Ovary (tissue), 9 donors: ENCODE measurements around the gene USP20. TPM values are rescaled to one million over a fixed set of nuclear protein-coding genes. Genes with fewer than 3 reads are reported as not detected.

Experiments
- DNase-seq, 5 donors: peaks; one replicate each; pipeline ENCODE4 v3.0.0-alpha.2; 2019 to 2020
- H3K27ac ChIP-seq, 2 donors: fragments of 200-600 bp; one replicate each; pipeline versions ENCODE4 v1.5.1 to v1.8.0; 2019 to 2022
- H3K27me3 ChIP-seq: fragments of 200-600 bp; one replicate; pipeline ENCODE4 v1.8.0; 2022
- H3K36me3 ChIP-seq: fragments of 200-600 bp; sonication (generic); one replicate; pipeline ENCODE4 v1.5.1; 2019
- H3K4me1 ChIP-seq: one replicate; pipeline ENCODE4 v1.8.1; 2013; ENCODE audit warnings: mild to moderate bottlenecking, moderate library complexity; ENCODE audit not compliant: insufficient read depth
- H3K4me3 ChIP-seq: fragments of 200-600 bp; sonication (generic); one replicate; pipeline ENCODE4 v1.5.1; 2017
- H3K9me3 ChIP-seq, 2 donors: fragments of 200-600 bp in 1 of 2; sonication (generic) in 1 of 2; one replicate each; pipeline versions ENCODE4 v1.5.1 to v1.8.1; 2013 to 2019; ENCODE audit warnings: mild to moderate bottlenecking in 1 of 2, moderate library complexity in 1 of 2
- CTCF ChIP-seq, 3 donors: fragments of 450-650 bp in 2 of 3; fragments of 200-600 bp in 1 of 3; IDR thresholded peaks; one replicate each; pipeline versions ENCODE4 v1.5.1 to v1.8.0; 2016 to 2022; ENCODE audit warnings: antibody characterized with exemption in 3 of 3, mild to moderate bottlenecking in 1 of 3
- EP300 ChIP-seq: sonication (generic); formaldehyde crosslinking; IDR thresholded peaks from one replicate; pipeline ENCODE4 v1.6.1; 2017; ENCODE audit warnings: antibody characterized with exemption
- POLR2A ChIP-seq: fragments of 450-650 bp; IDR thresholded peaks from one replicate; pipeline ENCODE4 v1.6.1; 2017; ENCODE audit warnings: antibody characterized with exemption, mild to moderate bottlenecking, moderate library complexity
- WGBS, 3 donors: extraction: QIAGEN DNeasy Blood & Tissue Kit in 1 of 3; methylation state at CpG; one replicate each; pipeline versions ENCODE4 v1.1.5 to v1.1.7; 2013 to 2017; 5-methylcytosine and 5-hydroxymethylcytosine counted together
- intact Hi-C, 4 donors: fragments of 100-400 bp; cut with DNase I; formaldehyde crosslinking; loops; one replicate each; pipeline versions ENCODE4 v1.11.0 to v1.15.1; 2022 to 2023
- polyA plus RNA-seq, 2 donors: library from polyadenylated mRNA; stranded (reverse); fragments of 200-250 nt in 1 of 2; fragments of 350-450 nt in 1 of 2; fragmentation: Illumina TruSeq in 1 of 2; extraction: RNeasy Lipid Tissue Mini Kit (QIAGEN cat#74804) in 1 of 2; gene quantifications; one replicate each; pipeline ENCODE4 v1.2.3, GENCODE V29; 2013 to 2014
- total RNA-seq, 7 donors: library from RNA; depleted of rRNA in 2 of 7; stranded (reverse); fragments of >200 nt in 2 of 7; fragmentation: NEBNext Ultra II Directional in 3 of 7; extraction: Animal tissue kit (Norgen Biotek cat#: 25700) in 3 of 7; gene quantifications; one replicate each; pipeline versions ENCODE4 v1.1.0 to v1.2.4, GENCODE V29; 2016 to 2023
- donor health status: DM: no; HTN: no; CAD: no; lungs with moderate emphysema.
- donor health status: DM: no; HTN: no; CAD: no.
- donor health status: Bipolar disorder and iron deficiency.
- donor health status: DM: yes; HTN: yes; CAD: no.
- donor health status: DM: no; HTN: no; CAD: no.
- donor health status: DM: yes; HTN: yes; CAD: no.

Gene USP20
- total and polyA plus RNA-seq, 9 donors: 6.8 to 39.8 (median 30.7) TPM

DNA sequence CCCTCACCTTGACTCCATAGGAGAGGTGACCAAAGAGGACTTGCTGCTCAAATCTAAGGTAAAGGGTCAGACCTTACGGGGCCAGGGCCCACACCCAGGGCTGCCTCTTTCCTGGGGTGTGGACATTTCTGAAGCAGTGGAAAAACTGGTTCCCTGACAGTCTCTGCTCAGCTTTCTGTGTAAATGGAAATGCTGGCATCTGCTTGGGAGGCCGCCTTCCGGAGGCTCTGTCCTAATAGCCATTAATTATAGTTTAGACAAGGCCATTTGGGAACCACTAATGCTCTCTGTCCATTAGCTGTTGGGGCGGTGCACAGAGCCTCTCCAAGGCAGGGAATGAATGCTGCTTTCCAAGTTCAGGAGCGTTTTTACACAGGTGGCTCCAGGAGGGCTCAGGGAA is 17.3 kb downstream of the USP20 start:
- Histone ChIP-seq H3K27me3 (no peaks in the 10 kb centered on the region), H3K4me3 (no peak overlapping the region), H3K4me1 (no peaks in the 10 kb centered on the region), H3K9me3 (no peaks in the 10 kb centered on the region), H3K36me3 (no peaks in the 10 kb centered on the region), H3K27ac (no peak overlapping the region)
- DNase-seq: no peak
- intact Hi-C loops: no loop called here
- no peak for TF ChIP-seq POLR2A
- TF ChIP-seq CTCF (IDR thresholded peaks at IDR 0.05): no peak
- TF ChIP-seq EP300: no peak
- WGBS, 3 donors: 69 to 85% (median 76%) methylated on average over 5 of the region's 5 CpGs

- intact Hi-C loops: no loop called here
- no peaks in the 10 kb centered on the region for H3K27me3 ChIP-seq
- no peak for DNase-seq
- H3K9me3 ChIP-seq: no peaks in the 10 kb centered on the region
- H3K27ac ChIP-seq: no peak overlapping the region
- 53 to 66% (median 58%) methylated on average over 3 of the region's 3 CpGs for WGBS, 3 donors
- no peaks in the 10 kb centered on the region for H3K36me3 ChIP-seq
- no peaks in the 10 kb centered on the region for H3K4me1 ChIP-seq
- no peak for TF ChIP-seq EP300
- no peak for TF ChIP-seq POLR2A
- no peak for TF ChIP-seq CTCF (IDR thresholded peaks at IDR 0.05)
- no peak overlapping the region for H3K4me3 ChIP-seq
Measured at GRCh38 chr9:129853614-129854013, 18.4 kb downstream of the USP20 start.

DNA sequence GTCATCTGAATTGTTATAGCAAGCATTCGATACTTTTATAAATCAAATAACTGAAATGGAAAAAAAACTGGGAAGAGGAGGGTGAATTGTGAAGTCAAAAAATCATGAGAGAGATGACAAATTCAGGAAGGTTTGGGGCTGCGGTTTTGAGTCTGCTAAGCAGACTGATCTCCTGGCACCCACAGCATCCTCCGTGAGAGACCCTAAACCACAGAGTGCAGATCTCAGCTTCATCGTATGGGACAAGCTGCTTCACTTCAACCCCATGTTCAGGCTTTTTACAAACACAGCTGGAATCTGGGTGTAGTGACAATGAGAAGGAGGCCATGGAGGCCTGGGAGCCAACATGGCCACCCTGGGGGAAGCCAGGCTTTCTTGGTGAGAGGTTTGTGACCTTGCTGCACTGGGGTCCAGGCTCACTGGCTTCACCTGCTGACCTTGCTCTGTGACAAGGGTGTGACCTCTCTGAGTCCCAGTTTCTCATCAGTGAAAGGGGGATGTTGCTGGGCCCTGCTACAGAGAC is 19.4 kb downstream of the USP20 start:
- TF ChIP-seq POLR2A: no peak
- TF ChIP-seq EP300: no peak
- TF ChIP-seq CTCF (IDR thresholded peaks at IDR 0.05): no peak
- no peaks in the 10 kb centered on the region for H3K36me3 ChIP-seq
- WGBS, 3 donors: 89 to 99% (median 95%) methylated on average over 4 of the region's 4 CpGs
- DNase-seq: no peak
- no peak overlapping the region for H3K4me3 ChIP-seq
- intact Hi-C loops: no loop called here
- no peaks in the 10 kb centered on the region for H3K27me3 ChIP-seq
- no peak overlapping the region for H3K27ac ChIP-seq
- no peaks in the 10 kb centered on the region for H3K9me3 ChIP-seq
- no peaks in the 10 kb centered on the region for H3K4me1 ChIP-seq

DNA sequence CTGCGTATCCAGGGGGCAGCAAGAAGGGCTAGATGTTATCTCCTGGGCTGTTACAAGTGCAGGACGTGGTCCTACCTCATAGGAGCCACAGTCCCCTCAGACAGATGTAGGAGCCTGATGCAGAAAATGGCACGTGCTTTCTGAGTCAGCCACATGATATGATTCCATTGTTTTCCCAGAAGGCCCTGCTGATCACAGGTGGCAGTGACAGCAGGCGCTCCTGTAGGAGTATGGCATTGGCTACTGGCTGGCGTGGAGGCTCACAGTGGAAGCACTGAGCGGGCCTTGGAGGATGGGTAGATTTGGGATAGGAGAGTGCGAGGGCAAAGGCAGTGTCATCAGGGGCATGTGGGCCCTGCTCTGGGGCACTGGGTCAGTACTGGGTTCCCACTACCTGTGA is 21.9 kb downstream of the USP20 start:
- Histone ChIP-seq H3K27ac (no peak overlapping the region), H3K4me1 (no peaks in the 10 kb centered on the region), H3K27me3 (no peaks in the 10 kb centered on the region), H3K36me3 (no peaks in the 10 kb centered on the region), H3K4me3 (no peak overlapping the region), H3K9me3 (no peaks in the 10 kb centered on the region)
- TF ChIP-seq CTCF (IDR thresholded peaks at IDR 0.05) (no peak), POLR2A (no peak), EP300 (no peak)
- intact Hi-C loops: no loop called here
- WGBS, 3 donors: 86 to 95% (median 91%) methylated on average over 7 of the region's 7 CpGs
- DNase-seq: no peak
